ENCODE data around the gene PDHX.

PDHX gene

DNA sequence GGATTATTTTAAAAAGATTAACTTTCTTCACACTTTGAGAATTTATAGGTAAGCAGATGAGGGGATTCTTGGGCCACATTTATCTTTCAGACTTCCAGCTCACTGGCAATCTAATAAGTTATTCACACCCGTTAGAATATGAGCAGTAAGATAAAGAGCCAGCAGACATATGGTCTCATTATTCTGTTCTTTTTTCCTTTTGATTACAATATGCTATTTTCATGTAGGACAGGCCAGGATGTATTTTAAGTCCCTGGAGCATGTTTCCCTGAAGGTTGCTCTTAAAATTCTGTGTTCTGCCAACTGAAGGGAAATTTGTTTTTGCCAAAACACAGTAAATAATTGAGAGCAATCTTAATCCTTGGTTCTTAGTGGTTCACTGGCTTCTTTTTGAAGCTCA lies 22.2 kb downstream of the PDHX start:
- ChIA-PET CTCF (interaction anchor here (0.7 to 1.4 kb wide), 3 partner anchors 12 to 15 kb away, joined by 3 read pairs; no protein-coding TSS in a partner anchor), POLR2A (no interaction called here)
- TF ChIP-seq, protein P1, sequence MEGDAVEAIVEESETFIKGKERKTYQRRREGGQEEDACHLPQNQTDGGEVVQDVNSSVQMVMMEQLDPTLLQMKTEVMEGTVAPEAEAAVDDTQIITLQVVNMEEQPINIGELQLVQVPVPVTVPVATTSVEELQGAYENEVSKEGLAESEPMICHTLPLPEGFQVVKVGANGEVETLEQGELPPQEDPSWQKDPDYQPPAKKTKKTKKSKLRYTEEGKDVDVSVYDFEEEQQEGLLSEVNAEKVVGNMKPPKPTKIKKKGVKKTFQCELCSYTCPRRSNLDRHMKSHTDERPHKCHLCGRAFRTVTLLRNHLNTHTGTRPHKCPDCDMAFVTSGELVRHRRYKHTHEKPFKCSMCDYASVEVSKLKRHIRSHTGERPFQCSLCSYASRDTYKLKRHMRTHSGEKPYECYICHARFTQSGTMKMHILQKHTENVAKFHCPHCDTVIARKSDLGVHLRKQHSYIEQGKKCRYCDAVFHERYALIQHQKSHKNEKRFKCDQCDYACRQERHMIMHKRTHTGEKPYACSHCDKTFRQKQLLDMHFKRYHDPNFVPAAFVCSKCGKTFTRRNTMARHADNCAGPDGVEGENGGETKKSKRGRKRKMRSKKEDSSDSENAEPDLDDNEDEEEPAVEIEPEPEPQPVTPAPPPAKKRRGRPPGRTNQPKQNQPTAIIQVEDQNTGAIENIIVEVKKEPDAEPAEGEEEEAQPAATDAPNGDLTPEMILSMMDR (IDR thresholded peaks at IDR 0.05; ENCODE audit: insufficient read depth, low read length, missing control alignments), result no peak
- no peak overlapping the region for H3K4me3 ChIP-seq (ENCODE audit: low read depth, low read length)
- no peak for DNase-seq (ENCODE audit: low read depth, low spot score)

GRCh38 chr11:34940026-34940677 lies 23.7 kb downstream of the PDHX start:
- ChIA-PET POLR2A (no interaction called here), CTCF (interaction anchor here (0.7 to 1.4 kb wide), 3 partner anchors 12 to 452 kb away, joined by 3 to 6 read pairs (median 4); no protein-coding TSS in a partner anchor)
- no peak for DNase-seq (ENCODE audit: low read depth, low spot score)
- TF ChIP-seq, protein P1 (IDR thresholded peaks at IDR 0.05; ENCODE audit: insufficient read depth, low read length, missing control alignments), result no peak
- H3K4me3 ChIP-seq (ENCODE audit: low read depth, low read length), result no peak overlapping the region

DNA sequence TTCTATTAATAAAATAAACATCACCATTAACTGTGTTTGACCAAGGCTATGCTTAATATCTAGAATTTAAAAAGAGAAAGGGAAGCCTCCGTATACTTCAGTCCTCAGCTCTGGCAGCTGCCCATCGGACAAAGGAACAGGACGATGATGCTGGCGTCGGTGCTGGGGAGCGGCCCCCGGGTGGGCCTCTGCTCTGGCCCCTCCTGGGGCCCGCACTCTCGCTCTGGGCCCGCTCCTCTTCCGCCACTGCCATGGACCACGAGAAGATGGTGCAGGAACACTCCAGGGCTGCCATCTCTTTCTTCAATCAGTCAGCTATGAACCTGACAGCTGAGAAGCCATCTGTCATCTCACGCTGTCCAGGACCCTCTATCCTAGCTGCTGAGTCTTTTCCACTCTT lies 25.3 kb downstream of the PDHX start:
- no peak overlapping the region for H3K4me3 ChIP-seq (ENCODE audit: low read depth, low read length)
- DNase-seq (ENCODE audit: low read depth, low spot score), result no peak
- ChIA-PET CTCF (interaction anchor here (1.2 to 3.0 kb wide), 3 partner anchors 15 to 450 kb away, joined by 4 to 9 read pairs (median 4); no protein-coding TSS in a partner anchor), POLR2A (no interaction called here)
- TF ChIP-seq, protein P1 (IDR thresholded peaks at IDR 0.05; ENCODE audit: insufficient read depth, low read length, missing control alignments), result no peak

DNA sequence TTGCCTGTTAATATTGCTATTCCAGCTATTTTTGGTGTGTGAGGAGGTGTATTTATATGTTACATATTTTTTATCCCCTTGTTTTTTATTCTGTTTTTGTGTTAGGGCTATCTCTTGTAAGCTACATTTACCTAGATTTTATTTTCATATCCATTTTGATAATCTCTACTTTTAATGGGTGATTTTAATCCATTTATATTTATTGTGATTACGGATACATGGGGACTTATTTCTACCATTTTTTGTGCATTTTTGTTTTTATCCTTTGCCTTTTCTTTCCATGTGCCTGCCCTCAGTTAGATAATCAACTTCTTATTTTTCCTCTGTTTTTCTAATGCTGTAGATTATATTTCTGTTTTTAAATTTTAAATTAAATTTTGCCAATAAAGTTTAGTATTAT lies 28.3 kb downstream of the PDHX start:
- no peak overlapping the region for H3K4me3 ChIP-seq (ENCODE audit: low read depth, low read length)
- ChIA-PET POLR2A (no interaction called here), CTCF (no interaction called here)
- TF ChIP-seq, protein P1 (IDR thresholded peaks at IDR 0.05; ENCODE audit: insufficient read depth, low read length, missing control alignments), result no peak
- DNase-seq (ENCODE audit: low read depth, low spot score), result no peak

DNA sequence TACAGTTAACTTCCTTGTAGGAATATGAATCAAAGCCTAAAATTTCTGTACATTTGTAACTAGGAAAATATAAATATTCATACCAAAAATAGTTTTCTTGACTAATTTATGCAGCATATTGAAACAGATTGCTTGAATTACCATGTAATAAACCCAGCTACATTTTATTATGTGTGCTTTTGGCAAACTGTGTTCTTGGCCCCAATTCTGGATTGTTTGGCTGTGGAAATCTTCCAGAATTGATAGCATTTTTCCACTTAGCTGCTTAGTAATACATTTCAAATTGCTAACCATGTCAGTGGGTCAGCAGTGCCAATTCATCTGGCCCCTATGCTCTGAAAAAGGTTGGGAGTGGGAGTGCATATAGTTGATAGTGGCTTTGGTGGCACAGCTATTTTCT lies 32.3 kb downstream of the PDHX start:
- no peak for DNase-seq (ENCODE audit: low read depth, low spot score)
- no peak overlapping the region for H3K4me3 ChIP-seq (ENCODE audit: low read depth, low read length)
- POLR2A ChIA-PET, result no interaction called here
- TF ChIP-seq, protein P1 (IDR thresholded peaks at IDR 0.05; ENCODE audit: insufficient read depth, low read length, missing control alignments), result no peak
- CTCF ChIA-PET, result interaction anchor here (1.5 kb wide), 1 partner anchor 22 kb away, joined by 5 read pairs; no protein-coding TSS in a partner anchor

DNA sequence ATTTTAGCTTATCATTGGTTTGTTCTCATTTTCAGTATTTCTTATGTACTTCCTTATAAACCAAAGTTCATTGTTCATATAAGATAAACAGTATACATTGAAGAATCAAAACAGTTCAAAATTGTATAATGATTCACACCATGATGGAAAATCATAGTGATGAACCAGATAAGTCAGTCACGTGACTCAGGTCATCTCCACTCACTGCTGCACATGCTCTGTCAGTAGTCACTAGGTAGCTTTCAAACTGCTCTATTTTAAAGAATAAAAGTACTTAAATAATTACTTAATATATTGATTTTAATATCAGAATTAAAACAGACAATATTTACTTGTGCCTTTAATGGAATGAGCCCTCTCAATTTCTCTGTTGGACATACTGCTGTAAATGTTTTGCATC lies 37.5 kb downstream of the PDHX start:
- no peak overlapping the region for H3K4me3 ChIP-seq (ENCODE audit: low read depth, low read length)
- ChIA-PET CTCF (interaction anchor here (0.6 to 1.6 kb wide), 2 partner anchors 15 to 440 kb away, joined by 3 to 4 read pairs; no protein-coding TSS in a partner anchor), POLR2A (no interaction called here)
- no peak for DNase-seq (ENCODE audit: low read depth, low spot score)
- TF ChIP-seq, protein P1 (IDR thresholded peaks at IDR 0.05; ENCODE audit: insufficient read depth, low read length, missing control alignments), result no peak
